ENCODE data around the gene CEP104. TPM values are rescaled to one million over a fixed set of nuclear protein-coding genes. Genes with fewer than 3 reads are reported as not detected.

CEP104 gene
- total and polyA plus RNA-seq, 4 donors: 7.5 to 23.2 (median 12.0) TPM

- Histone ChIP-seq H3K27ac (ENCODE audit: low read depth in 1 of 2, low read length in 2 of 2) (no peak overlapping the region), H3K4me1 (ENCODE audit: control insufficient read depth in 4 of 4, insufficient read depth in 4 of 4, low read length in 3 of 4) (peaks cover 4 to 41% (median 26%) of the 10 kb centered on the region in 4 donors), H3K9ac (ENCODE audit: low read depth in 1 of 2, low read length in 2 of 2) (no peak overlapping the region), H3K36me3 (ENCODE audit: control insufficient read depth in 4 of 4, insufficient read depth in 3 of 4, low read depth in 1 of 4, low read length in 3 of 4) (peaks cover 0 to 23% (median 4%) of the 10 kb centered on the region in 4 donors), H3K27me3 (ENCODE audit: control insufficient read depth in 4 of 4, insufficient read depth in 4 of 4, low read length in 3 of 4) (no peaks in the 10 kb centered on the region), H3K4me3 (ENCODE audit: low read depth in 1 of 3, low read length in 3 of 3) (no peak overlapping the region), H3K9me3 (ENCODE audit: control insufficient read depth in 4 of 4, low read length in 3 of 4) (no peaks in the 10 kb centered on the region)
- DNase-seq (ENCODE audit: low spot score): no peak
- TF ChIP-seq NR2F2 (IDR thresholded peaks at IDR 0.05) (no peak), ZBTB33 (IDR thresholded peaks at IDR 0.05) (no peak), REST (IDR thresholded peaks at IDR 0.05) (no peak), FOXA2 (IDR thresholded peaks at IDR 0.05) (no peak), MAX (IDR thresholded peaks at IDR 0.05) (no peak), EGR1 (IDR thresholded peaks at IDR 0.05; ENCODE audit: low read depth in 2 of 2) (no peak)
- 92% methylated on average over 18 of the region's 18 CpGs for WGBS
These were observed 66.1 kb downstream of the CEP104 start for GRCh38 chr1:3790952-3791351.

GRCh38 chr1:3790500-3790923, 66.5 kb downstream of the CEP104 start:
- DNase-seq (ENCODE audit: low spot score): no peak
- no peaks in the 10 kb centered on the region for H3K9me3 ChIP-seq (ENCODE audit: control insufficient read depth in 4 of 4, low read length in 3 of 4)
- H3K36me3 ChIP-seq (ENCODE audit: control insufficient read depth in 4 of 4, insufficient read depth in 3 of 4, low read depth in 1 of 4, low read length in 3 of 4): peaks cover 0 to 23% (median 4%) of the 10 kb centered on the region in 4 donors
- peaks cover 4 to 45% (median 28%) of the 10 kb centered on the region in 4 donors for H3K4me1 ChIP-seq (ENCODE audit: control insufficient read depth in 4 of 4, insufficient read depth in 4 of 4, low read length in 3 of 4)
- TF ChIP-seq HNF4G (IDR thresholded peaks at IDR 0.05) (no peak), HNF4A (conservative IDR thresholded peaks at IDR 0.05) (no peak), CTCF (IDR thresholded peaks at IDR 0.05; ENCODE audit: low read depth, low read length, missing input control) (no peak), REST (IDR thresholded peaks at IDR 0.05) (no peak), SP1 (IDR thresholded peaks at IDR 0.05) (no peak), GABPA (IDR thresholded peaks at IDR 0.05 in 1 of 2, conservative IDR thresholded peaks at IDR 0.05 in 1 of 2) (no peak), ZBTB33 (IDR thresholded peaks at IDR 0.05) (no peak), FOXA1 (IDR thresholded peaks at IDR 0.05) (no peak), NR2F2 (IDR thresholded peaks at IDR 0.05) (no peak), RXRA (IDR thresholded peaks at IDR 0.05) (no peak), EGR1 (IDR thresholded peaks at IDR 0.05; ENCODE audit: low read depth in 2 of 2) (no peak)
- 86% methylated on average over 12 of the region's 12 CpGs for WGBS
- no peak overlapping the region for H3K4me3 ChIP-seq (ENCODE audit: low read depth in 1 of 3, low read length in 3 of 3)
- no peaks in the 10 kb centered on the region for H3K27me3 ChIP-seq (ENCODE audit: control insufficient read depth in 4 of 4, insufficient read depth in 4 of 4, low read length in 3 of 4)
- no peak overlapping the region for H3K9ac ChIP-seq (ENCODE audit: low read depth in 1 of 2, low read length in 2 of 2)
- H3K27ac ChIP-seq (ENCODE audit: low read depth in 1 of 2, low read length in 2 of 2): no peak overlapping the region

All from liver (tissue), 9 donors.